BJ (cell line): ENCODE results near the gene TEX28. TPM values are rescaled to one million over a fixed set of nuclear protein-coding genes. Genes with fewer than 3 reads are reported as not detected.
"Not testable (repeated sequence)": the region's sequence is repeated elsewhere in the genome, so short reads cannot be mapped to it uniquely, and the experiment has no call there.

Source experiments
- CTCF ChIA-PET: fragments of 350-600 bp; formaldehyde crosslinking; extraction: SDS; loops from one replicate; lab custom pipeline; 2021; ENCODE audit warnings: antibody characterized with exemption, inconsistent platforms; lab: Yijun Ruan, JAX
- POLR2A ChIA-PET: fragments of 300-600 bp; sonication (Branson Sonifier 250); formaldehyde crosslinking; extraction: SDS; loops from one replicate; lab custom pipeline; 2021; ENCODE audit warnings: antibody characterized with exemption; lab: Charles Lee
- DNase-seq: peaks from one replicate; pipeline ENCODE4 v3.0.0-alpha.2; 2011; ENCODE audit warnings: low read depth
- H3K27me3 ChIP-seq: 2 replicates; pipeline ENCODE4 v1.6.0; 2011; ENCODE audit warnings: low read length; ENCODE audit not compliant: control insufficient read depth, insufficient read depth
- H3K36me3 ChIP-seq: 2 replicates; pipeline ENCODE4 v1.5.1; 2011; ENCODE audit warnings: low read length; ENCODE audit not compliant: control insufficient read depth, insufficient read depth
- H3K4me3 ChIP-seq: 2 replicates; pipeline ENCODE4 v1.5.1; 2011; ENCODE audit warnings: low read depth, mild to moderate bottlenecking, control low read depth, low read length
- polyA plus RNA-seq: library from polyadenylated mRNA; depleted of rRNA; stranded (reverse); fragments of >200 nt; gene quantifications from 2 replicates; pipeline ENCODE4 v1.2.3, GENCODE V29; 2011
- TF ChIP-seq, protein P1 (sequence below): IDR thresholded peaks from 2 replicates; pipeline ENCODE4 v1.5.1; 2011; ENCODE audit warnings: low read depth, mild to moderate bottlenecking, control low read depth, inconsistent platforms, low read length, moderate library complexity; ENCODE audit not compliant: insufficient read depth

Gene TEX28
- polyA plus RNA-seq, 1 experiment, result not detected

DNA sequence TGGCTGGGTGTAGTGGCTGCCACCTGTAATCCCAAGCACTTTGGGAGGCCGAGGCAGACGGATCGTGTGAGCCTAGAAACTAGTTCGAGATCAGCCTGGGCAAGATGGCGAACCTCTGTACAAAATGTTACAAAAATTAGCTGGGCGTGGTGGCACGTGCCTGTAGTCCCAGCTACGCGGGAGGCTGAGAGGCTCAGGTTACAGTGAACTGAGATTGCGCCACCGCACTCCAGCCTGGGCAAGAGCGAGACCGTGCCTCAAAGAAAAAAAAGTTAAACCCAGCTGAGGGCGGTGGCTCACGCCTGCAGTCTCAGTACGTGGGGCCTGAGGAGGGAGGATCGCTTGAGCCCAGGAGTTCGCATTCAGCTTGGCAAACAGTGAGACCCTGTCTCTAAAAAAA, 1.8 kb upstream of the TEX28 start:
- Histone ChIP-seq H3K36me3 (no peaks in the 10 kb centered on the region), H3K27me3 (no peaks in the 10 kb centered on the region), H3K4me3 (no peak overlapping the region)
- DNase-seq, result no peak
- ChIA-PET CTCF (no interaction called here), POLR2A (interaction anchor here (0.5 kb wide), 1 partner anchor 609 kb away, joined by 9 read pairs; the partner anchor contains the start of gene SLC6A8)
- TF ChIP-seq, protein P1, sequence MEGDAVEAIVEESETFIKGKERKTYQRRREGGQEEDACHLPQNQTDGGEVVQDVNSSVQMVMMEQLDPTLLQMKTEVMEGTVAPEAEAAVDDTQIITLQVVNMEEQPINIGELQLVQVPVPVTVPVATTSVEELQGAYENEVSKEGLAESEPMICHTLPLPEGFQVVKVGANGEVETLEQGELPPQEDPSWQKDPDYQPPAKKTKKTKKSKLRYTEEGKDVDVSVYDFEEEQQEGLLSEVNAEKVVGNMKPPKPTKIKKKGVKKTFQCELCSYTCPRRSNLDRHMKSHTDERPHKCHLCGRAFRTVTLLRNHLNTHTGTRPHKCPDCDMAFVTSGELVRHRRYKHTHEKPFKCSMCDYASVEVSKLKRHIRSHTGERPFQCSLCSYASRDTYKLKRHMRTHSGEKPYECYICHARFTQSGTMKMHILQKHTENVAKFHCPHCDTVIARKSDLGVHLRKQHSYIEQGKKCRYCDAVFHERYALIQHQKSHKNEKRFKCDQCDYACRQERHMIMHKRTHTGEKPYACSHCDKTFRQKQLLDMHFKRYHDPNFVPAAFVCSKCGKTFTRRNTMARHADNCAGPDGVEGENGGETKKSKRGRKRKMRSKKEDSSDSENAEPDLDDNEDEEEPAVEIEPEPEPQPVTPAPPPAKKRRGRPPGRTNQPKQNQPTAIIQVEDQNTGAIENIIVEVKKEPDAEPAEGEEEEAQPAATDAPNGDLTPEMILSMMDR, result no peak

DNA sequence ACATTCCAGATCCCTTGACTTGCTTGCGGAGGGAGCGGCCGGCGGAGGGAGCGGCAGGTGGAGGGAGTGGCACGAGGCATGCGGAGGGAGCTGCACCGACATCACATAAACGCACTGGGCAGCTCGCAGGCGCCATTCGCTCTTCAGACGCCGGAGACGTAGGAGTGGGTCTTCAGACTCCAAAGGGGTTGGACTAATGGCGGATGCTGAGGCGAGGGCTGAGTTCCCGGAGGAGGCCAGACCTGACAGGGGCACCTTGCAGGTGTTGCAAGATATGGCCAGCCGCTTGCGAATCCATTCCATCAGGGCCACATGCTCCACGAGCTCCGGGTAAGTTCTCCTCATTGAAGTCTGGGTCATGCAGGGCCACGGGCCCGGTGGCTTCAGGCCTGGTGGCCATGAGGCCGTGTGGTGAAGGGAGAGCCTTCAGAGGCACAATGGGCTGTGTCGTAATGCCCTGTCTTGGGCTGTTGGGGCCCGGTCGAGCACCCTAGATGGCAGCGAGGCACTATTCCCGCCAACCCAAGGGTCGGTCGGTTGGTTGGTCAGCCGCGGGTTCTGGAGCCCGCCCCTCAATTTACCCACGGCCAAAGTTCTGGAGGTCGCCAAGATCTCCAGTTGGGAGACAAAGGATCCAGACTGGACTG, 863 bp upstream of the TEX28 start, which contains the start of gene TKTL1:
Gene TKTL1, plus strand, starts transcription at position 132 of the 647 bp plus-strand sequence. Its CDS starts 65 bp downstream, at position 197.
- TF ChIP-seq, protein P1, result no peak
- Histone ChIP-seq H3K27me3 (no peaks in the 10 kb centered on the region), H3K36me3 (no peaks in the 10 kb centered on the region), H3K4me3 (no peak within 1 kb of the TSS)
- no peak for DNase-seq
- POLR2A ChIA-PET, result no interaction called here
- CTCF ChIA-PET, result interaction anchor here (0.7 kb wide), 1 partner anchor 197 kb away, joined by 3 read pairs; no protein-coding TSS in a partner anchor

DNA sequence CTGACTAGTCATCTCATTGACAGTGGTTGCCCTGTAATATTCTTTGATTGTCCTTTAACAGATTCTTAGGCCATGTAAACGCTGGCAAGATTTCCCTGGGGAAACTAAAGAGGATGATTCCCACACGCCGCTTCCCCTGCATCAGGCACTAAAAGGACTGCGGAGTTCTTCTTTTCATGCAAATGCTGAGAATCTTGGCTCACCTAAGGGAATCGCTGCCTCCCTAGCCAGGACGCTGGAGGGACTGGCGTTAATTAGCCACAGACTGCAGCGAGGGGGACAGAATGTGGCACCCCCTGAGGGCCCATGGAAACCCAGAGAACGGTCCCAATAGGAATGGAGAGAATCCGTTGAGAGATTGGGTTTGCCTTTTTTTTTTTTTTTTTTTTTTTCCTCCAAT, 8.5 kb downstream of the TEX28 start:
- CTCF ChIA-PET, H3K27me3 ChIP-seq, H3K36me3 ChIP-seq, H3K4me3 ChIP-seq, POLR2A ChIA-PET, DNase-seq: not testable (repeated sequence)

DNA sequence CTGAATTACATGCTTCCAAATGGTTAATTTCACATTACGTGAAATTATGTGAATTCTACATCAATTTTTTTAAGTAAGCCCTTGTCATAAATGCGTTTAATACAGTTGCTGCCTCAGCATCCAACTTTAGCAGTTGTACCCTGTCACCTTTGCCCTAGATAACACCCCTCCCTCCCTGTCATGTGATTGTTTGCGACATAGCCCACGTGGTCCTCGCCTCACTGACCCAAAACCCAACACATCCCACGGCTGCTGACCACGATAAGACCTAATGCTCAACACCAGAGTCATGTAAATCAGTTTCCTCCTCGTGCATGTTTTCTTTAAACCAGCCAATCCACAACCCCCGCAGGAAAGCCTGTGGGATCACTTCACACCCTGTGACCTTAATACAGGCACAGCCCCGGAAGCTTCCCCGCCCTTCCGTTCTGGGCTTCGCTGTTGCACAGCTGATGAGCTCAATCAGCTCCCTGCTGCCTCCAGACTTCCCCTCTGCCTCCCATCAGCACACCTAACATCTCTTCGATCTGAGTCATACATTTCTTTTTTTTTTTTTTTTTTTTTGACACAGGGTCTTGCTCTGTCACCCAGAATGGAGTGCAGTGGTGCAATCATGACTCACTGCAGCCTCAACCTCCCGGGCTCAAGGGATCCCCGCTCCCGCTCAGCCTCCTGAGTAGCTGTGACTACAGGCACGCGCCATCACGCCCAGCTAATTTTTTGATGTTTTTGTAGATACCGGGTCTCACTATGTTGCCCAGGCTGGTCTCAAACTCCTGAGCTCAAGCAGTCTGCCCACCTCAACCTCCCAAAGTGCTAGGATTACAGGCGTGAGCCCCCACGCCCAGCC, 10.2 kb downstream of the TEX28 start:
- POLR2A ChIA-PET, DNase-seq, H3K36me3 ChIP-seq, H3K4me3 ChIP-seq, CTCF ChIA-PET, H3K27me3 ChIP-seq: not testable (repeated sequence)

DNA sequence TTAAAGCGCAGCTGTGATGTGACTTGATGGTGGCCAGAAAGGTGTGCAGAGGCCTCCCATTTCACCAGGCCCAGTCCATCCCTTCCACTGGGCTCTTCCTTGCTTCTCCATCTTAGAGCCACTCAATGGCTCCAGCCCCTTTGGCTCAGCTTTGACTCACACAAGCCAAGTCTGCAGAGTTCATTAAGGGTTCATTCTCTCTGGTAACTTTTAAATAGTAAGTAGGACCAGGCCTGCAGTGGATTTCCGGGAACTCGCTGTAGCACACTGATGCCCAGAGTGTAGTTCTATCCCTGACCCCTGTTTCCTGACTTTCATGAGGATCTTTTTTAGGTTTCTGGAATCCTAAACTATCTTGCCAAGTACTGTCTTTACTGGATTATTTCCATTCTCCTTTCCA, 25.7 kb downstream of the TEX28 start:
- POLR2A ChIA-PET, H3K4me3 ChIP-seq, CTCF ChIA-PET, DNase-seq, H3K36me3 ChIP-seq, H3K27me3 ChIP-seq: not testable (repeated sequence)

DNA sequence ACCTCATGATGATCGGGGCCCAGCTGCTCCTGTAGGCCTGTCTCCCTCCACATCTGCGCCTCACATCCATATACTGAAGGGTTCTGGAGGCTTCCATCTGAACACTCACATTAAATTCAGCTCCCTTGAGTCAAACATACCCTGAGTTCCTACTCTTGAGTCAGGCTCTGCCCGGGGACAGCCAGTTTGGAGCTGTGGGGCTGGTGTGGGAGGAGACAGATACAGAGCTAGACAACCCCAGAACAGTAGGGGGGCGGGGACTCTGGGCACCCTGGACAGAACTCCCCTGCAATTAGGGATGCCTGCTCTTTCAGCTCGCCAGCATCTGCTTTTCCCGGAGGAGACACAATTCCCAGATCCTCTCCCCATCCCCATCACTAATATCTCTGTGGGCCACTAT, 31.9 kb downstream of the TEX28 start:
- POLR2A ChIA-PET, H3K36me3 ChIP-seq, H3K4me3 ChIP-seq, DNase-seq, CTCF ChIA-PET, H3K27me3 ChIP-seq: not testable (repeated sequence)

DNA sequence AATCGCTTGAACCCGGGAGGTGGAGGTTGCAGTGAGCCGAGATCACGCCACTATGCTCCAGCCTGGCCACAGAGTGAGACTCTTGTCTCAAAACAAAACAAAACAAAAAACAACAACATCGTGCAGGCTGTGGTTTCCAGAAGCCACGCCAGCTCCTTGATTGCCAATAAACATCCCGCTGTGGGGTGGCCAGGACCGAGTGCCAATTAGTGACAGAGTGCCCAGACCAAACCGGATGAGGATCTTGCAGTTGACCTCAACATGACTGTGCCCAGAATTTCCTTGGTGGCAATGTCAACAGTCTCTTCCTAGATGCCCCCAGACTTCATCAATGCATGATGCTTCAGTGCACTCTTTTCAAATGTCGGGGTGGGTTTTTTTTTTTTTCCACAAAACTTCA, 36.2 kb downstream of the TEX28 start:
- DNase-seq, H3K36me3 ChIP-seq, H3K27me3 ChIP-seq, CTCF ChIA-PET, POLR2A ChIA-PET, H3K4me3 ChIP-seq: not testable (repeated sequence)

DNA sequence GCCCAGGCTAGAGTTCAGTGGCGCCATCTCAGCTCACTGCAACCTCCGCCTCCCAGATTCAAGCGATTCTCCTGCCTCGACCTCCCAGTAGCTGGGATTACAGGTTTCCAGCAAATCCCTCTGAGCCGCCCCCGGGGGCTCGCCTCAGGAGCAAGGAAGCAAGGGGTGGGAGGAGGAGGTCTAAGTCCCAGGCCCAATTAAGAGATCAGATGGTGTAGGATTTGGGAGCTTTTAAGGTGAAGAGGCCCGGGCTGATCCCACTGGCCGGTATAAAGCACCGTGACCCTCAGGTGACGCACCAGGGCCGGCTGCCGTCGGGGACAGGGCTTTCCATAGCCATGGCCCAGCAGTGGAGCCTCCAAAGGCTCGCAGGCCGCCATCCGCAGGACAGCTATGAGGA, 37.6 kb downstream of the TEX28 start, which contains the start of gene OPN1MW3:
Gene OPN1MW3, plus strand, starts transcription at position 301 of the 400 bp plus-strand sequence. Its CDS starts 38 bp downstream, at position 339.
- H3K4me3 ChIP-seq, CTCF ChIA-PET, H3K27me3 ChIP-seq, H3K36me3 ChIP-seq, POLR2A ChIA-PET, DNase-seq: not testable (repeated sequence)

DNA sequence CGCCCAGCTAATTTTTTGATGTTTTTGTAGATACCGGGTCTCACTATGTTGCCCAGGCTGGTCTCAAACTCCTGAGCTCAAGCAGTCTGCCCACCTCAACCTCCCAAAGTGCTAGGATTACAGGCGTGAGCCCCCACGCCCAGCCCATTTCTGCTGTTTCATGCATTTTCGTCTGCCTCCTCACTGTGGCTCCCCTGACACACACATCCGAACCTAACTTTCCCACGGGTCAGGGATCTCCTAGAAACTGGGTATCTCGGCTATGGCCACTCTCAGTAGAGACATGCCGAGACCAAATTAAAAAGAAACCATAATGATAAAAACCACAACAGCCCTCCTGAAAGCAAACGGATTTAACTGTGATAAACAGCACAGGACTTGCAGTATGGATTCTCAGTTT, 46.8 kb downstream of the TEX28 start:
- H3K27me3 ChIP-seq, H3K36me3 ChIP-seq, POLR2A ChIA-PET, H3K4me3 ChIP-seq, CTCF ChIA-PET, DNase-seq: not testable (repeated sequence)

DNA sequence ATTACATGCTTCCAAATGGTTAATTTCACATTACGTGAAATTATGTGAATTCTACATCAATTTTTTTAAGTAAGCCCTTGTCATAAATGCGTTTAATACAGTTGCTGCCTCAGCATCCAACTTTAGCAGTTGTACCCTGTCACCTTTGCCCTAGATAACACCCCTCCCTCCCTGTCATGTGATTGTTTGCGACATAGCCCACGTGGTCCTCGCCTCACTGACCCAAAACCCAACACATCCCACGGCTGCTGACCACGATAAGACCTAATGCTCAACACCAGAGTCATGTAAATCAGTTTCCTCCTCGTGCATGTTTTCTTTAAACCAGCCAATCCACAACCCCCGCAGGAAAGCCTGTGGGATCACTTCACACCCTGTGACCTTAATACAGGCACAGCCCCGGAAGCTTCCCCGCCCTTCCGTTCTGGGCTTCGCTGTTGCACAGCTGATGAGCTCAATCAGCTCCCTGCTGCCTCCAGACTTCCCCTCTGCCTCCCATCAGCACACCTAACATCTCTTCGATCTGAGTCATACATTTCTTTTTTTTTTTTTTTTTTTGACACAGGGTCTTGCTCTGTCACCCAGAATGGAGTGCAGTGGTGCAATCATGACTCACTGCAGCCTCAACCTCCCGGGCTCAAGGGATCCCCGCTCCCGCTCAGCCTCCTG, 47.4 kb downstream of the TEX28 start:
- CTCF ChIA-PET, POLR2A ChIA-PET, DNase-seq, H3K4me3 ChIP-seq, H3K27me3 ChIP-seq, H3K36me3 ChIP-seq: not testable (repeated sequence)
